Upper lobe of left lung (tissue), 4 donors: ENCODE results near the gene FRK.

Experiments
- POLR2A ChIP-seq, 4 donors: fragments of 450-650 bp; IDR thresholded peaks; one replicate each; pipeline ENCODE4 v1.5.1; 2016 to 2017; ENCODE audit warnings: antibody characterized with exemption in 4 of 4, mild to moderate bottlenecking in 2 of 4
- TF ChIP-seq, protein P1 (sequence below), 6 experiments: fragments of 450-650 bp in 4 of 6; fragments of 200-600 bp in 2 of 6; sonication (generic) in 2 of 6; IDR thresholded peaks; one replicate each; pipeline ENCODE4 v1.5.1; 2016 to 2019; ENCODE audit warnings: antibody characterized with exemption in 6 of 6

GRCh38 chr6:115909923-115910546 is 150.7 kb downstream of the FRK start:
- TF ChIP-seq POLR2A (IDR thresholded peaks at IDR 0.05), result no peak
- TF ChIP-seq, protein P1, sequence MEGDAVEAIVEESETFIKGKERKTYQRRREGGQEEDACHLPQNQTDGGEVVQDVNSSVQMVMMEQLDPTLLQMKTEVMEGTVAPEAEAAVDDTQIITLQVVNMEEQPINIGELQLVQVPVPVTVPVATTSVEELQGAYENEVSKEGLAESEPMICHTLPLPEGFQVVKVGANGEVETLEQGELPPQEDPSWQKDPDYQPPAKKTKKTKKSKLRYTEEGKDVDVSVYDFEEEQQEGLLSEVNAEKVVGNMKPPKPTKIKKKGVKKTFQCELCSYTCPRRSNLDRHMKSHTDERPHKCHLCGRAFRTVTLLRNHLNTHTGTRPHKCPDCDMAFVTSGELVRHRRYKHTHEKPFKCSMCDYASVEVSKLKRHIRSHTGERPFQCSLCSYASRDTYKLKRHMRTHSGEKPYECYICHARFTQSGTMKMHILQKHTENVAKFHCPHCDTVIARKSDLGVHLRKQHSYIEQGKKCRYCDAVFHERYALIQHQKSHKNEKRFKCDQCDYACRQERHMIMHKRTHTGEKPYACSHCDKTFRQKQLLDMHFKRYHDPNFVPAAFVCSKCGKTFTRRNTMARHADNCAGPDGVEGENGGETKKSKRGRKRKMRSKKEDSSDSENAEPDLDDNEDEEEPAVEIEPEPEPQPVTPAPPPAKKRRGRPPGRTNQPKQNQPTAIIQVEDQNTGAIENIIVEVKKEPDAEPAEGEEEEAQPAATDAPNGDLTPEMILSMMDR (IDR thresholded peaks at IDR 0.05), result no peak
